ENCODE measurements around the gene ZNHIT1.
A peak's percentile ranks its signal among the peaks of the same experiment; 100 is the strongest.
"Not testable (repeated sequence)": the region's sequence is repeated elsewhere in the genome, so short reads cannot be mapped to it uniquely, and the experiment has no call there.

ZNHIT1 gene

GRCh38 chr7:101241443-101242349, 23.7 kb downstream of the ZNHIT1 start:
- DNase-seq (ENCODE audit: low read depth) = no peak

GRCh38 chr7:101243646-101244374, 25.8 kb downstream of the ZNHIT1 start:
- DNase-seq (ENCODE audit: low read depth) = no peak

GRCh38 chr7:101244375-101245146, 26.6 kb downstream of the ZNHIT1 start, which contains the start of gene FIS1:
Gene FIS1, minus strand, starts transcription at chr7:101245081. Its CDS starts 77 bp downstream, at chr7:101245004.
- peak; percentile 75 for DNase-seq (ENCODE audit: low read depth)

- DNase-seq (ENCODE audit: low read depth) = no peak
Observed at GRCh38 chr7:101245147-101245668, 27.2 kb downstream of the ZNHIT1 start.

- no peak for DNase-seq (ENCODE audit: low read depth)
Observed at GRCh38 chr7:101248276-101248675, 30.3 kb downstream of the ZNHIT1 start.

- no peak for DNase-seq (ENCODE audit: low read depth)
Observed at GRCh38 chr7:101250324-101250723, 32.4 kb downstream of the ZNHIT1 start.

- DNase-seq (ENCODE audit: low read depth) = peak; percentile 96
Observed at GRCh38 chr7:101251871-101252659, 34.1 kb downstream of the ZNHIT1 start.

GRCh38 chr7:101253199-101253598, 35.2 kb downstream of the ZNHIT1 start:
- DNase-seq (ENCODE audit: low read depth) = not testable (repeated sequence)

- DNase-seq (ENCODE audit: low read depth) = no peak
Observed at GRCh38 chr7:101255796-101256195, 37.8 kb downstream of the ZNHIT1 start.

GRCh38 chr7:101258243-101258731, 40.3 kb downstream of the ZNHIT1 start:
- no peak for DNase-seq (ENCODE audit: low read depth)

GRCh38 chr7:101264102-101264706, 46.2 kb downstream of the ZNHIT1 start:
- DNase-seq (ENCODE audit: low read depth) = not testable (repeated sequence)

GRCh38 chr7:101265622-101266516, 47.9 kb downstream of the ZNHIT1 start:
- no peak for DNase-seq (ENCODE audit: low read depth)

GRCh38 chr7:101269664-101270063, 51.7 kb downstream of the ZNHIT1 start:
- DNase-seq (ENCODE audit: low read depth) = no peak

- DNase-seq (ENCODE audit: low read depth) = no peak
Observed at GRCh38 chr7:101271021-101271420, 53.1 kb downstream of the ZNHIT1 start.

- no peak for DNase-seq (ENCODE audit: low read depth)
Observed at GRCh38 chr7:101273206-101273605, 55.2 kb downstream of the ZNHIT1 start.
